22Rv1 (cell line): ENCODE measurements around the gene DENND1B.
"Not testable (repeated sequence)": the region's sequence is repeated elsewhere in the genome, so short reads cannot be mapped to it uniquely, and the experiment has no call there.

Source experiments
- H3K27ac ChIP-seq: fragments of 450-650 bp; 2 replicates; pipeline ENCODE4 v1.5.1; 2017
- CTCF ChIP-seq: fragments of 450-650 bp; IDR thresholded peaks from 2 replicates; pipeline ENCODE4 v1.5.1; 2017; ENCODE audit warnings: mild to moderate bottlenecking
- ZFX ChIP-seq: fragments of 450-650 bp; IDR thresholded peaks from 2 replicates; pipeline ENCODE4 v1.6.1; 2017; ENCODE audit warnings: antibody characterized with exemption, borderline replicate concordance

Gene DENND1B

GRCh38 chr1:197526736-197527371 lies 248.4 kb downstream of the DENND1B start:
- H3K27ac ChIP-seq = no peak overlapping the region
- TF ChIP-seq ZFX = no peak
- TF ChIP-seq CTCF = peak; percentile 90

GRCh38 chr1:197521118-197521739 lies 254.1 kb downstream of the DENND1B start:
- TF ChIP-seq CTCF = peak; percentile 92
- no peak for TF ChIP-seq ZFX
- H3K27ac ChIP-seq = no peak overlapping the region

GRCh38 chr1:197519741-197520334 lies 255.4 kb downstream of the DENND1B start:
- H3K27ac ChIP-seq = no peak overlapping the region
- TF ChIP-seq ZFX (no peak), CTCF (peak; percentile 78)

- TF ChIP-seq CTCF (no peak), ZFX (no peak)
- no peak overlapping the region for H3K27ac ChIP-seq
Observed at GRCh38 chr1:197515421-197515820, 259.9 kb downstream of the DENND1B start.

- no peak for TF ChIP-seq CTCF
- TF ChIP-seq ZFX = no peak
- no peak overlapping the region for H3K27ac ChIP-seq
Observed at GRCh38 chr1:197510691-197511378, 264.4 kb downstream of the DENND1B start.

- no peak for TF ChIP-seq CTCF
- TF ChIP-seq ZFX = no peak
- no peak overlapping the region for H3K27ac ChIP-seq
Observed at GRCh38 chr1:197496722-197497121, 278.6 kb downstream of the DENND1B start.

GRCh38 chr1:197491505-197491904 lies 283.8 kb downstream of the DENND1B start:
- H3K27ac ChIP-seq = not testable (repeated sequence)
